ENCODE data around the gene KIF27. TPM values are rescaled to one million over a fixed set of nuclear protein-coding genes. Genes with fewer than 3 reads are reported as not detected.
"Not testable (repeated sequence)": the region's sequence is repeated elsewhere in the genome, so short reads cannot be mapped to it uniquely, and the experiment has no call there.

KIF27 gene
- total RNA-seq, 1 donor = 2.7 TPM

DNA sequence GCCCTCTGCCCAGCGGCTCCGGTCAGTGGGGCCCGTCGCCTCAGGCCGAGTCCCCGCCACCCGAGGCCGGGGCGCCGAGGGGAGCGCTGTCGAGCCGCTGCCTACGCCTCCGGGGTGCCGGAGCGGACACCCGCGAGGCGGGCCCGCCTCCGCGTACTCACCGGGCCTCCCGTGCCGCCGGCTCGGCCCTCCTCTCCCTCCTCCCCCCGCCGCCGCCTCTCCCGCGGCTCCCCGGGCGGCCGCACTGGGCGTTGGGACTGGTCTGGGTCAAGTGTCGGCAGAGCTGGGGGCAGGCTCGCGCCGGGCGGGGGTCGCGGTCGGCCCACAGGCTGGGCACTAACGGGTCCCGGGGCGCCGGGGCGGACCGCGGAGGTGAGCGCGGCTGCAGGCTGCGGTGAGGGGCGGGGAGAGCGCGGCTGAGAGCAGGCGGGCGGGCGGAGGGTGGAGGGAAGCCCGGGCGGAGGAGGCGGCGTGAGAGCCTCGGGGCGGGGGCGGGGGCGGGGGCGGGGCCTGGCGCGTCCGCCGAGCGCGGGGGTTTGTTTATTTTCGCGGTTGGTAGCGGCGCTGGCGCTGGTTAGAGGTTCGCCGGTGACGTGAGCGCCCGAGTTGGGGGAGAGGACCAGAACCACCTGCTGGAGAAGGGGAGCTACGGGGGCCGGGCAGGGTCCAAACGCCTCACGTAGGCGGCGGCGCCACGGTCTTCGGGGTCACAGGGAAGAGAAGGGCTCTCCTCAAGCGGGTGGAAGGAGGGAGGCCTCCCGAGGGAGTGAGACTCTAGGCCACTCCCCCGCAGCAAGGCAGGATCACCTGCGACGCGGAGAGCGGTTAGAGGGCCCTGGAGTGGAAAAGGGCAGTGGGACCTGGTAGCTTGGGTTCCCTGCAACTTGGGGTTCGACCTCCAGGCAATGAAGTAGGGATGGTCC lies 103.6 kb downstream of the KIF27 start, which contains the start of gene GKAP1:
Gene GKAP1 (minus strand): TSS at position 414 of the 923 bp plus-strand sequence. CDS start 11,252 bp downstream, outside the sequence.
- peak; percentile 65 to 88 (median 82) for DNase-seq (ENCODE audit: low read depth in 2 of 3, low spot score in 2 of 3)

GRCh38 chr9:83817011-83817355 lies 104.2 kb downstream of the KIF27 start:
- DNase-seq (ENCODE audit: low read depth in 2 of 3, low spot score in 2 of 3) = peak in 1 of 3 donors; percentile 20

DNA sequence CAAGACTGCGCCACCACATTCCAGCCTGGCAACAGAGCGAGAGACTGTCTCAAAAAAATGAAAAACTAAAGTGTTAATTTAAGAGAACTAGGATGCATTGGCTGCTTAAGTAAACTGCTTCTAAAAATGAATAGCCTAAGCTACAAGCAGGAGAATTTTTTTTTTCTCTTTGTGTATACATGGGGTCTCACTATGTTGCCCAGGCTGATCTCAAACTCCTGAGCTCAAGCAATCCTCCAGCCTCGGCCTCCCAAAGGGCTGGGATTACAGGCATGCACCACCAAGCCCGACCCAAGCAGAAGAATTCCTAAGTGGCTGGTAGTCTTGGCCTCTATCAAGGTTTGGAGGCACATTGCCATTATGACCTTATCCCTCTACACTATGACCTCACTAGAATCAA lies 106.1 kb downstream of the KIF27 start:
- DNase-seq (ENCODE audit: low read depth in 2 of 3, low spot score in 2 of 3) = not testable (repeated sequence)

DNA sequence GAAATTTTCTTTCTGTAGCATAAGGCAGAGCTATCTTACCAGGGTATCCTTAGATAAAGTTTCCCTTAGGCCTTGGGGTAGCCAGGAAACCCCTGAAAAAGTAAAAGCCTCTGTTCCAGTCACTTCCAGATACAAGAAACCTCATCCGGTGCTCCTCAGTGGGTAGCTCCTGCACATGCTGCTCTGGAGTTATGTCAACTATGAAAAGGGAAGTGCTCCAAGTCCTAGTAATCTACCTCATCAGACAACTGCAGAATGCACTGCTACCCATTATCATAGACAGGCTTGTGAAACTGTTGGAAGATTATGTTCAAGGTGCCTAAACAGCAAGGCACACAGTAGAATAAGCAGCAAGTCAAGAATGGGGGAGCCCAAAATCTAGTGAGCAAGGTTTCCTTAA lies 112.0 kb downstream of the KIF27 start:
- not testable (repeated sequence) for DNase-seq (ENCODE audit: low read depth in 2 of 3, low spot score in 2 of 3)

- not testable (repeated sequence) for DNase-seq (ENCODE audit: low read depth in 2 of 3, low spot score in 2 of 3)
Observed at GRCh38 chr9:83804454-83804853, 116.8 kb downstream of the KIF27 start.

- DNase-seq (ENCODE audit: low read depth in 2 of 3, low spot score in 2 of 3) = not testable (repeated sequence)
Observed at GRCh38 chr9:83803941-83804340, 117.3 kb downstream of the KIF27 start.

DNA sequence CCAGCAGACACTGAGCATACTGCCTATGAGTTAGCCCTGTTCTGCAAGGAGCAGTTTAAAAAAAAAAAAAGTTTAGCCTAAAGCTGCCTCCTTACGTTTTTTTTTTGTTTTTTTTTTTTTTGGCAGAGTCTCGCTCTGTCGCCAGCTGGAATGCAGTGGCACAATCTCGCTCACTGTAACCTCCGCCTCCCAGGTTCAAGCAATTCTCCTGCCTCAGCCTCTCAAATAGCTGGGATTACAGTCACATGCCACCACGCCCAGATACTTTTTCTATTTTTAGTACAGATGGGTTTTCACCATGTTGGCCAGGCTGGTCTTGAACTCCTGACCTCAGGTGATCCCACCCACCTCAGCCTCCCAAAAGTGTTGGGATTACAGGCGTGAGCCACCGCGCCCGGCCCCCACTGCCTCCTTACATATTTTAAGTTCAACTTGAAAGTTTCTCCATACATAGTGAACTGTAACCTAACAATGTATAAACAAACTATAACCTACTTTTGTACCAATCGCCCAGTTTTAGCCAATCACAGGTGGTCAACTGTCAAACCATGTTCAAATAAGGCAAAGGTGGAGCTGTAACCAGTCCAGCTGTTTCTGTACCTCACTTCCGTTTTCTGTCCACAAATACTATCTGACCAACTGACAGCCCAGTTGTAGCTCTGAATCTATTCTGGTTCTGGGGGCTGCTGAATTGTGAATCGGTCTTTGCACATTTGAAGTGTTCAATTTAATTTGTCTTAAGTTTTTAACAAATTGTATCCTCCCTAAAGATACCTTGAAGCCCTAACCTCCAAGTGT lies 120.8 kb downstream of the KIF27 start:
- DNase-seq (ENCODE audit: low read depth in 2 of 3, low spot score in 2 of 3) = no peak

DNA sequence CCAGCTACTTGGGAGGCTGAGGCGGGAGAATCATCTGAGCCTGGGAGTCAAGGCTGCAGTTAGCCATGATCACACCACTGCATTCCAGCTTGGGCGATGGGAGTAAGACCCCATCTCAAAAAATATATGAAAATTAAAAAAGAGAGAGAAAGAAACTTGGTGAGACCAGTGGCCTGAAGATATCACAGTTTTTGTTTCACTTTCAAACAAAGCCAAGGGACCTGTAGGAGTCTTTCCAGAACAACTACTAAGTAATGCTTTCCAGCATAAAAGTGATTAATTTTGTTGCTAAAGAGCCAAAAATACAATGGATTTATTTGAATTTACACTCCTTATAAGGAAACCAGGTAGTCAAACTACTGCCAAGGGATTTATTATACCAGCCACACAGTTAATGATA lies 127.2 kb downstream of the KIF27 start:
- no peak for DNase-seq (ENCODE audit: low read depth in 2 of 3, low spot score in 2 of 3)

- no peak for DNase-seq (ENCODE audit: low read depth in 2 of 3, low spot score in 2 of 3)
Observed at GRCh38 chr9:83792746-83793145, 128.5 kb downstream of the KIF27 start.

Other genes starting within 250 kb of the KIF27 start
- gene UBQLN1, start 213.5 kb downstream of the KIF27 start, total RNA-seq = 87.8 TPM
- gene GKAP1, start 103.7 kb downstream of the KIF27 start, total RNA-seq = 1.9 TPM
- gene HNRNPK, start 58.8 kb upstream of the KIF27 start, total RNA-seq = 407 TPM
- 3.8 TPM for gene RMI1, start 59.4 kb upstream of the KIF27 start, total RNA-seq

Data from hematopoietic multipotent progenitor cell (in vitro differentiated cells).